HepG2 (cell line): ENCODE data around the gene SCN2A. TPM values are rescaled to one million over a fixed set of nuclear protein-coding genes. Genes with fewer than 3 reads are reported as not detected.

Experiments used
- ATAC-seq: fragments of 200-7000 bp; cut with Tn5 transposase; 3 replicates; pipeline ENCODE4 v1.9.1; 2020; ENCODE audit warnings: mild to moderate bottlenecking, moderate library complexity
- BruUV-seq: library from RNA; stranded (reverse); fragments of 400-500 nt; replicated peaks from 2 replicates; lab custom pipeline; 2021; lab: Mats Ljungman, UMichigan
- CTCF ChIA-PET: fragments of 300-600 bp; formaldehyde crosslinking; extraction: SDS; loops from one replicate; lab custom pipeline; 2021; ENCODE audit warnings: low total read pairs, inconsistent platforms, low intra/inter-chr PET ratio; lab: Yijun Ruan, JAX
- POLR2A ChIA-PET: fragments of 350-600 bp; sonication (Branson Sonifier 250); formaldehyde crosslinking; loops from one replicate; lab custom pipeline; 2020; ENCODE audit warnings: antibody characterized with exemption, inconsistent platforms; lab: Yijun Ruan, JAX
- DNase-seq: peaks from one replicate; pipeline ENCODE4 v3.0.0-alpha.2; 2015; ENCODE audit warnings: low spot score
- FAIRE-seq: peaks from 3 replicates; lab custom pipeline; 2011; peaks lifted over from hg19 to GRCh38; lab: Jason Lieb, UNC
- H2AFZ ChIP-seq: one replicate; pipeline ENCODE4 v1.6.1; 2011; ENCODE audit warnings: low read length, inconsistent platforms
- H3K27ac ChIP-seq: fragments of 300-600 bp; 3 replicates; pipeline ENCODE4 v1.8.0; 2011; ENCODE audit warnings: mixed run types, mild to moderate bottlenecking, mixed read lengths, low read length, inconsistent platforms; ENCODE audit not compliant: insufficient read depth; ENCODE audit errors: extremely low read length
- H3K27me3 ChIP-seq, 2 experiments: fragments of 200-600 bp in 1 of 2; 2 replicates in 1 of 2; 3 replicates in 1 of 2; pipeline versions ENCODE4 v1.6.0 to v1.8.0; 2011; ENCODE audit warnings: low read length in 2 of 2, mild to moderate bottlenecking in 2 of 2, moderate library complexity in 2 of 2, inconsistent platforms in 1 of 2; ENCODE audit not compliant: insufficient read depth in 2 of 2, control insufficient read depth in 1 of 2
- H3K36me3 ChIP-seq, 2 experiments: fragments of 200-600 bp in 1 of 2; replicated peaks in 1 of 2; 2 replicates in 1 of 2; 3 replicates in 1 of 2; pipeline versions ENCODE4 v1.5.1 to v1.8.0; 2011; ENCODE audit warnings: low read length in 2 of 2, inconsistent platforms in 1 of 2; ENCODE audit not compliant: insufficient read depth in 2 of 2, control insufficient read depth in 1 of 2
- H3K4me1 ChIP-seq: 2 replicates; pipeline ENCODE4 v1.5.1; 2012; ENCODE audit warnings: low read length, inconsistent platforms; ENCODE audit not compliant: insufficient read depth
- H3K4me2 ChIP-seq: 2 replicates; pipeline ENCODE4 v1.6.0; 2011; ENCODE audit warnings: low read depth, low read length, inconsistent platforms
- H3K4me3 ChIP-seq, 3 experiments: fragments of 200-600 bp in 1 of 3; sonication (generic), shearing (Covaris generic) in 1 of 3; replicated peaks in 1 of 3; 2 replicates each; pipeline ENCODE4 v1.5.1; 2011 to 2016; ENCODE audit warnings: low read length in 3 of 3, inconsistent platforms in 2 of 3, low read depth in 2 of 3, mild to moderate bottlenecking in 2 of 3, control low read depth in 1 of 3, mixed read lengths in 1 of 3; ENCODE audit not compliant: insufficient read depth in 1 of 3
- H3K79me2 ChIP-seq: one replicate; pipeline ENCODE4 v1.6.1; 2011; ENCODE audit warnings: low read length, inconsistent platforms; ENCODE audit not compliant: insufficient read depth
- H3K9ac ChIP-seq: 2 replicates; pipeline ENCODE4 v1.6.0; 2011; ENCODE audit warnings: mild to moderate bottlenecking, low read depth, low read length, inconsistent platforms; ENCODE audit not compliant: insufficient read depth
- H3K9me3 ChIP-seq: 2 replicates; pipeline ENCODE4 v1.5.1; 2012; ENCODE audit warnings: mild to moderate bottlenecking, low read length
- H4K20me1 ChIP-seq: 2 replicates; pipeline ENCODE4 v1.6.0; 2011; ENCODE audit warnings: inconsistent platforms, mild to moderate bottlenecking, low read length, moderate library complexity; ENCODE audit not compliant: insufficient read depth
- AGO1 ChIP-seq: fragments of 200-400 bp; formaldehyde crosslinking; IDR thresholded peaks from 2 replicates; pipeline ENCODE4 v1.6.1; 2017; ENCODE audit warnings: mild to moderate bottlenecking, low read depth, low read length, moderate library complexity; ENCODE audit not compliant: poor library complexity, severe bottlenecking
- ARNTL ChIP-seq: sonication (generic); formaldehyde crosslinking; IDR thresholded peaks from 2 replicates; pipeline ENCODE4 v1.4.0; 2020; ENCODE audit warnings: mild to moderate bottlenecking, missing genetic modification reagents
- FOXA1 ChIP-seq, 2 experiments: fragments of 450-650 bp in 1 of 2; sonication (generic) in 1 of 2; formaldehyde crosslinking in 1 of 2; IDR thresholded peaks; 2 replicates each; pipeline versions ENCODE4 v1.4.0 to v1.6.1; 2016 to 2020; ENCODE audit warnings: missing genetic modification reagents in 1 of 2
- GPBP1L1 ChIP-seq: sonication (generic); formaldehyde crosslinking; IDR thresholded peaks from 2 replicates; pipeline ENCODE4 v1.5.0; 2020; ENCODE audit warnings: mild to moderate bottlenecking, missing genetic modification reagents
- HCFC1 ChIP-seq: fragments of 150-350 bp; IDR thresholded peaks from 2 replicates; pipeline ENCODE4 v1.6.1; 2014; ENCODE audit warnings: low read depth, low read length
- HDAC1 ChIP-seq: sonication (generic); formaldehyde crosslinking; IDR thresholded peaks from 2 replicates; pipeline ENCODE4 v1.5.1; 2020; ENCODE audit warnings: mild to moderate bottlenecking, missing genetic modification reagents
- HMG20A ChIP-seq: IDR thresholded peaks from 2 replicates; pipeline ENCODE4 v1.6.1; 2016; ENCODE audit warnings: borderline replicate concordance
- KLF15 ChIP-seq: sonication (generic); formaldehyde crosslinking; IDR thresholded peaks from 2 replicates; pipeline ENCODE4 v1.8.1; 2023; ENCODE audit warnings: borderline replicate concordance, mild to moderate bottlenecking, inconsistent platforms, missing genetic modification reagents, mixed read lengths
- NR3C1 ChIP-seq: sonication (generic); formaldehyde crosslinking; IDR thresholded peaks from 2 replicates; pipeline ENCODE4 v1.4.0; 2020; ENCODE audit warnings: missing genetic modification reagents
- POGZ ChIP-seq: sonication (generic); formaldehyde crosslinking; IDR thresholded peaks from 2 replicates; pipeline ENCODE4 v1.4.0; 2020; ENCODE audit warnings: mild to moderate bottlenecking, missing genetic modification reagents
- PPARG ChIP-seq: conservative IDR thresholded peaks from 2 replicates; pipeline ENCODE4 v1.6.1; 2016; ENCODE audit warnings: missing biosample characterization, missing genetic modification reagents
- RARA ChIP-seq: IDR thresholded peaks from 2 replicates; pipeline ENCODE4 v1.6.1; 2016; ENCODE audit warnings: missing genetic modification reagents, missing compliant biosample characterization
- RXRB ChIP-seq: IDR thresholded peaks from 2 replicates; pipeline ENCODE4 v1.6.1; 2016; ENCODE audit warnings: borderline replicate concordance, missing genetic modification reagents, missing compliant biosample characterization
- SMYD3 ChIP-seq: sonication (generic); formaldehyde crosslinking; IDR thresholded peaks from 2 replicates; pipeline ENCODE4 v1.8.1; 2023; ENCODE audit warnings: mild to moderate bottlenecking, missing genetic modification reagents
- SNRNP70 ChIP-seq: fragments of 200-400 bp; formaldehyde crosslinking; IDR thresholded peaks from 2 replicates; pipeline ENCODE4 v1.6.1; 2017; ENCODE audit warnings: mild to moderate bottlenecking, low read depth, low read length, moderate library complexity
- ZBTB42 ChIP-seq: sonication (generic); formaldehyde crosslinking; IDR thresholded peaks from 2 replicates; pipeline ENCODE4 v1.5.0; 2020; ENCODE audit warnings: mild to moderate bottlenecking, missing genetic modification reagents
- ZC3H4 ChIP-seq: sonication (generic); formaldehyde crosslinking; IDR thresholded peaks from 2 replicates; pipeline ENCODE4 v1.4.0; 2020; ENCODE audit warnings: missing genetic modification reagents, borderline replicate concordance
- ZNF101 ChIP-seq: sonication (generic); formaldehyde crosslinking; IDR thresholded peaks from 2 replicates; pipeline ENCODE4 v1.4.0; 2020; ENCODE audit warnings: mild to moderate bottlenecking, low read depth, missing genetic modification reagents, borderline replicate concordance
- ZNF329 ChIP-seq: sonication (generic); formaldehyde crosslinking; IDR thresholded peaks from 2 replicates; pipeline ENCODE4 v1.9.0; 2021; ENCODE audit warnings: low read depth, mild to moderate bottlenecking, missing genetic modification reagents
- ZNF350 ChIP-seq: sonication (generic); formaldehyde crosslinking; IDR thresholded peaks from 2 replicates; pipeline ENCODE4 v1.4.0; 2020; ENCODE audit warnings: mild to moderate bottlenecking, low read depth, missing genetic modification reagents, borderline replicate concordance
- ZNF556 ChIP-seq: sonication (generic); formaldehyde crosslinking; IDR thresholded peaks from 2 replicates; pipeline ENCODE4 v1.4.0; 2020; ENCODE audit warnings: mild to moderate bottlenecking, missing genetic modification reagents, borderline replicate concordance
- ZNF83 ChIP-seq: sonication (generic); formaldehyde crosslinking; IDR thresholded peaks from 2 replicates; pipeline ENCODE4 v1.4.0; 2020; ENCODE audit warnings: missing genetic modification reagents, mild to moderate bottlenecking, borderline replicate concordance
- ZSCAN9 ChIP-seq: IDR thresholded peaks from 2 replicates; pipeline ENCODE4 v1.6.1; 2016; ENCODE audit warnings: borderline replicate concordance
- WGBS: methylation state at CpG from one replicate; pipeline ENCODE4 v1.1.6; 2017; ENCODE audit warnings: low lambda C conversion rate; 5-methylcytosine and 5-hydroxymethylcytosine counted together
- in situ Hi-C: cut with HindIII; loops from 2 replicates; pipeline ENCODE4 v1.10.0; 2017; ENCODE audit warnings: low pct_unique_long_range_greater_than_20kb; ENCODE audit not compliant: extremely low pct_ligation_motif_present
- intact Hi-C: fragments of 100-400 bp; cut with micrococcal nuclease; formaldehyde crosslinking; loops from one replicate; pipeline ENCODE4 v1.10.0; 2022; ENCODE audit not compliant: unreplicated experiment
- polyA plus RNA-seq, 8 experiments: library from polyadenylated mRNA; depleted of rRNA in 3 of 8; stranded (reverse) in 7 of 8; unstranded in 1 of 8; fragments of >200 nt; fragmentation: Illumina TruSeq in 4 of 8; extraction: Trizol in 4 of 8; gene quantifications; 2 replicates each; pipeline versions ENCODE4 v1.2.1 to v1.2.3, GENCODE V29; 2011 to 2016; ENCODE audit warnings: low read depth in 4 of 8, missing spikeins in 1 of 8, mixed read lengths in 1 of 8; ENCODE audit not compliant: insufficient read depth in 1 of 8
- total RNA-seq, 5 experiments: library from RNA; depleted of rRNA; stranded (reverse); fragments of >200 nt; fragmentation: Illumina TruSeq; extraction: Trizol; gene quantifications; 2 replicates each; pipeline ENCODE4 v1.2.3, GENCODE V29; 2016; ENCODE audit warnings: low read depth in 1 of 5

SCN2A gene
- total and polyA plus RNA-seq, 2 of the 13 experiments (the other 11 are each of a cell fraction or from before 2014, with no cell fraction given): 0.20 to 0.30 TPM

GRCh38 chr2:165237056-165237455 is 2.2 kb upstream of the SCN2A start (continued):
- TF ChIP-seq SNRNP70: no peak
- TF ChIP-seq GPBP1L1 (CRISPR knock-in tag): no peak
- TF ChIP-seq FOXA1 (IDR thresholded peaks at IDR 0.05): no peak
- TF ChIP-seq FOXA1 (CRISPR knock-in tag; IDR thresholded peaks at IDR 0.05): no peak
- TF ChIP-seq HMG20A (CRISPR knock-in tag): no peak
- TF ChIP-seq HDAC1: no peak
- no peak for TF ChIP-seq ZNF83
- TF ChIP-seq ZNF329 (CRISPR knock-in tag): no peak
- no peak for TF ChIP-seq ZBTB42 (CRISPR knock-in tag)
- no peak for TF ChIP-seq ZNF101 (CRISPR knock-in tag)

- 4% methylated on average over 3 of the region's 3 CpGs for WGBS
- TF ChIP-seq ZC3H4 (CRISPR knock-in tag): no peak
- TF ChIP-seq ZNF350 (CRISPR knock-in tag): no peak
- no peak for TF ChIP-seq ARNTL (CRISPR knock-in tag)
- TF ChIP-seq AGO1: no peak
- 0 out of 2 replicates have a peak, but pooled peaks have one; percentile 35 for TF ChIP-seq ZSCAN9 (CRISPR knock-in tag)
- no peak for TF ChIP-seq POGZ (CRISPR knock-in tag)
- TF ChIP-seq SMYD3 (CRISPR knock-in tag): no peak
- no peak for TF ChIP-seq HCFC1
- no peak for TF ChIP-seq NR3C1
- TF ChIP-seq RARA (CRISPR knock-in tag): 0 out of 2 replicates have a peak, but pooled peaks have one; percentile 12
- TF ChIP-seq ZNF556 (CRISPR knock-in tag): no peak
- TF ChIP-seq PPARG (CRISPR knock-in tag): no peak
- no peak for TF ChIP-seq KLF15 (CRISPR knock-in tag)
- TF ChIP-seq RXRB (CRISPR knock-in tag): 0 out of 2 replicates have a peak, but pooled peaks have one; percentile 13
These were observed 919 bp upstream of the SCN2A start for GRCh38 chr2:165238295-165238694.

More at GRCh38 chr2:165238295-165238694, 919 bp upstream of the SCN2A start:
- H2AFZ ChIP-seq: no peak overlapping the region
- intact Hi-C loops (loop anchor here (2.0 kb wide), 1 partner anchor 541 kb away; no protein-coding TSS in a partner anchor), in situ Hi-C loops (no loop called here)
- no peak overlapping the region for H3K9ac ChIP-seq
- no TSS peak for BruUV-seq
- ChIA-PET POLR2A (no interaction called here), CTCF (interaction anchor here (1.8 to 2.0 kb wide), 2 partner anchors 55 to 541 kb away, joined by 4 to 11 read pairs; no protein-coding TSS in a partner anchor)
- H3K9me3 ChIP-seq: no peaks in the 10 kb centered on the region
- no peaks in the 10 kb centered on the region for H3K36me3 ChIP-seq
- H3K4me2 ChIP-seq: no peak overlapping the region
- H3K27ac ChIP-seq: no peak overlapping the region
- no peaks in the 10 kb centered on the region for H3K4me1 ChIP-seq
- no peak for FAIRE-seq
- no peaks in the 10 kb centered on the region for H3K27me3 ChIP-seq
- no peak overlapping the region for H3K4me3 ChIP-seq
- ATAC-seq: no peak
- no peaks in the 10 kb centered on the region for H3K79me2 ChIP-seq
- H4K20me1 ChIP-seq: no peaks in the 10 kb centered on the region
- no peak for DNase-seq
